Measurements from ENCODE around the gene PAN2.
"Not testable (repeated sequence)": the region's sequence is repeated elsewhere in the genome, so short reads cannot be mapped to it uniquely, and the experiment has no call there.

PAN2 gene
- 22.9 to 98.8 reads per million in 2 experiments for total RNA-seq

DNA sequence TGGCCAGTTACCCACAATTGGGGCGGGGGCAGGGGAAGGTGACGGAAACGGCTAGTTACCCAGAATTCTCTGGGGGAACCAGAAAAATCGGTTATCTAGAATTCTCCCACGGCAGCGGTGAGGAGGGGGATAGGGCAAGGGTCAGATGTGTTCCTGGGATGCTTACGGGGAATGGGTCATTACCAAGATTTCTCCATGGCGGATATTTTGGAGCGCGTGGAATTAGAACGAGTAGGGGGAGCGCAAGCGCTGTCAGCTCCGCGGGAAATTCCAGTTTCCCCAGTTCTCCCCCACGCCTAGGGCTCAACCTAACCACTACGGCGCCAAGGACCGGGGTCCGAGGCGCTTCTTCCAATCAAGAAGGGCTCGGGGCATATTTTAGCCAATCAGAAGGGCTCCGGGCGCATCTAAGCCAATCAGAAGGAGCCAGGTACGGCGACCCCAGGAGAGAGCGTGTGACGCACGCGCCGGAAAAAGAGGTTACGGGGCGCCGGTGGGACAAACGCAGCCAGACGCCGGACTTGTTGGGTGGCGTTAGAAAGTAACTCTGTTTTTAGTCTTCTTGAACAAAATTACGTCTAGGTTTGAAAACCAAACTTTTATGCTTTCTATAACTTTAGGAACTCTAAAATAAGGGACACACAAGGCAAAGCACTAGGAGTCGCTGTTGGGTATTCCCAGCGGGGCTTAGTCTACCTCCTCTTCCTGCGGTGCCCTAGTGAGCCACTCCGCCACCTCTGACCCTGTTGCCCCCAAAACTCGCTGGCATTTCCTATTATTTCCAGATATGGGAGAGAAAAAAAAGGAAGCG lies at the start of gene PAN2:
TSS of gene PAN2 (minus strand) at position 322 of the 811 bp plus-strand sequence. CDS start 906 bp downstream, outside the sequence.
- peak; percentile 87 for DNase-seq (ENCODE audit: low read depth)

DNA sequence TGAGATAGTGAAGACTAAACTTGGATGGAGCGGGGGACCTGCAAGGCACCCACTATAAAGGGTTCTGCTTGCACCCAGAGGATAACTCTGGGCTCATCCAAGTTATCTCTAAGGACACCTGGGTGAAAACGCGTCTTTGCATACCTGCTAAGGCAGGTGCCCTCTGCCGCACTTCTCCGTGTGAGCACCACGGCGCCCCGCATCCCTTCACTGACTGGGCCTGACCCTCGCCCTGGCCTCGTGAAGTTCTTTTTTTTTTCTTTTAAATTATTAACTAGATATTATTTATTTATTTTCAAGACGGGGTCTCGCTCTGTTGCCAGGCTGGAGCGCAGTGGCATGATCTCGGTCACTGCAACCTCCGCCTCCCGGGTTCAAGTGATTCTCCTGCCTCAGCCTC lies 48.8 kb upstream of the PAN2 start:
- DNase-seq (ENCODE audit: low read depth) = no peak

DNA sequence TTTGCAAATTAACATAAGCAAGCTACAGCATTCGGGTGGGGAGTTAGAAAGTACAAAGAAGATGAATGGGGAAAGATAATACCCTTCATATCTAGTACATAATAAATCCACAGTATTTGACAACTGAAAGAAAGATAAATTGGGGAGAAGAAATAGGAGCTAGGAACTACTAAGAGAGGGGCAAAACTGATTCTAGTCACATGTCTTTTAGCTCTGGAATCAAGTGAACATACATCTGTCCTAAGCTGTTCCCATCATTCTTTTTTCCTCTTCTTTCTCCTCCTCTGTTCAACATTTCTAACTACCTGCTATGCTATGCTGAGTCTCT lies 44.2 kb upstream of the PAN2 start:
- DNase-seq (ENCODE audit: low read depth) = no peak

GRCh38 chr12:56377310-56377988 lies 43.6 kb upstream of the PAN2 start:
- no peak for DNase-seq (ENCODE audit: low read depth)

DNA sequence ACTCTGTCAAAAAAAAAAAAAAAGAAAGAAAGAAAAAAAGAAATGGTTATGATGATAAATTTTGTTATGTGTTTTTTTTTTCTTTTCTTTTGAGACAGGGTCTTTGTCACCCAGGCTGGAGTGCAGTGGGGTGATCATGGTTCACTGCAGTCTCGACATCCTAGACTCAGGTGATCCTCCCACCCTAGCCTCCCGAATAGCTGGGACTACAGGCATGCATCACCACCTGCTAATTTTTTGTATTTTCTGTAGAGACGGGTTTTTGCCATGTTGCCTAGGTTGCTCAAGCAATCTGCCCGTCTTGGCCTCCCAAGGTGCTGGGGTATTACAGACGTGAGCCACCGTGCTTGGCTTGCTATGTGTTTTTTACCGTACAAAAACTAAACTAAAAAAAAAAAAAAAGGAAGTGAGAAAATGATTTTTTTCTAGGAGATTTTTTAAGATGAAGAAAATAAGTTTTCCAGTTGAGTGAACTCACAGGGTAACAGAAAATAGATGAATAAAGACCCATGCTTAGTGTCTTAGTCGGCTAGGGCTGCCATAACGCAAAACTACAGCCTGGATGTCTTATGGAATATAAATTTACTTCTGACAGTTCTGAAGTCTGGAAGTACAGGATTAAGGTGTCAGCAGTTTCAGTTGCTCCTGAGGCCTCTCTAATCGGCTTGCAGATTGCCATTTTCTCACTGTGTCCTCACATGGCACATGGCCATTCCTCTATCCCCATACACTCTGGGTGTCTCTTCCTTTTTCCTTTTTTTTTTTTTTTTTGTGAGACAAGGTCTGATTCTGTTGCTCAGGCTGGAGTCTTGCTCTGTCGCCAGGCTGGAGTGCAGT lies 42.0 kb upstream of the PAN2 start:
- no peak for DNase-seq (ENCODE audit: low read depth)

DNA sequence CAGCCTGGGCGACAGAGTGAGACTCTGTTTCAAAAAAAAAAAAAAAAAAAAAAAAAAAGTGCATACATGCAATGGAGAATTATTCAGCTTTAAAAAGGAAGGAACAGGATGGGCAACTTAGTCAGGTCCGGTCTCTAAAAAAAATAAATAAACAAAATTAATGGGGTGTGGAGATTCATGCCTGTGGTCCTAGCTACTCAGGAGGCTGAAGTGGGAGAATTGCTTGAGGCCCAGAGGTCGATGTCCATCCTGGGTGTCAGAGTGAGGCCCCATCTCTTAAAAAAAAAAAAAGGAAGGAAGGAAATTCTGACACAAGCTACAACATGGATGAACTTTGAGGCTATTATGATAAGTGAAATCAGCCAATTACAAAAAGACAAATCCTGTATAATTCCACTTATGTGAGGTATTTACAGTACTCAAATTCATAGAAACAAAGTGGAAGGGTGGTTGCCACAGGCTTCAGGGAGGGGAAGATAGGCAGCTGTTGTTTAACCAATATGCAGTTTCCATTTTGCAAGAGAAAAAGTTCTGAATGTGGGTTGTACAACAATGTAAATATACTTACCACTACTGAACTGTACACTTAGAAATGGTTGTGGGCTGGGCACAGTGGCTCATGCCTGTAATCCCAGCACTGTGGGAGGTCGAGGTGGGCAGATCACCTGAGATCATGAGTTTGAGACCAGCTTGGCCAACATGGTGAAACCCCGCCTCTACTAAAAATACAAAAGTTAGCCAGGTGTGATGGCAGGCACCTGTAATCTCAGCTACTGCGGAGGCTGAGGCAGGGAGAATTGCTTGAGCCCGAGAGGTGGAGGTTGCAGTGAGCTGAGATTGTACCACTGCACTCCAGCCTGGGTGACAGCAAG lies 41.2 kb upstream of the PAN2 start:
- no peak for DNase-seq (ENCODE audit: low read depth)

DNA sequence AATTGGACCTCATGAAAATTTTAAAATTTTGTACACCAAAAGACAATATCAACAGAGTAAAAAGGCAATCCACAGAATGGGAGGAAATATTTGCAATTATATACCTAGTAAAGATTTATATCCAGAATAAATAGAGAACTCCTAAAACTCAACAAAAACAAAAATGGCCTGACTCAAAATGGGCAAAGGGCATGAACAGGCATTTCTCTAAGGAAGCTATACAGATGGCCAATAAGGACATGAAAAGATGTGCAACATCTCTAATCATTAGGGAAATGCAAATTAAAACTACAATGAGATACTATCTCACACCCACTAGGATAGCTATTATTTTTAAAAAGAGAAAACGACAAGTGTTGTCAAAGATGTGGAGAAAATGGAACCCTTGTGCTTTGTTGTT lies 39.7 kb upstream of the PAN2 start:
- no peak for DNase-seq (ENCODE audit: low read depth)

DNA sequence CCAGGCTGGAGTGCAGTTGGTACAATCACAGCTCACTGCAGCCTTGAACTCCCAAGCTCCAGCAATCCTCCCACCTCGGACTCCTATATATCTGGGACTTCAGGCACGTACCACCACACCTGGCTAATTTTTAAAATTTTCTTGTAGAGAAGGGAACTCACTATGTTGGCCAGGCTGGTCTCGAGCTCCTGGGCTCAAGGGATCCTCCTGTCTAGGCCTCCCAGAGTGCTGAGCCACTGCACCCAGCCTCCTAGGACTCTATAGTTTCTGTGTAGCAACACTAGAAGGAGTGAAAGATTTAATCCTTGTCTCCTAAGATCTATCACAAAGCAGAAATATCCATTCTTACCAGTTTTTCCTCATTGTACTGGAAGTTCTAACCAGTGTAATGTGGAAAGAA lies 33.1 kb upstream of the PAN2 start:
- DNase-seq (ENCODE audit: low read depth) = no peak

- DNase-seq (ENCODE audit: low read depth) = no peak
These were observed 28.6 kb upstream of the PAN2 start, which contains the start of gene APOF for GRCh38 chr12:56362130-56363059. Gene APOF, minus strand, starts transcription at chr12:56362857. Its CDS starts 112 bp downstream, at chr12:56362745.

DNA sequence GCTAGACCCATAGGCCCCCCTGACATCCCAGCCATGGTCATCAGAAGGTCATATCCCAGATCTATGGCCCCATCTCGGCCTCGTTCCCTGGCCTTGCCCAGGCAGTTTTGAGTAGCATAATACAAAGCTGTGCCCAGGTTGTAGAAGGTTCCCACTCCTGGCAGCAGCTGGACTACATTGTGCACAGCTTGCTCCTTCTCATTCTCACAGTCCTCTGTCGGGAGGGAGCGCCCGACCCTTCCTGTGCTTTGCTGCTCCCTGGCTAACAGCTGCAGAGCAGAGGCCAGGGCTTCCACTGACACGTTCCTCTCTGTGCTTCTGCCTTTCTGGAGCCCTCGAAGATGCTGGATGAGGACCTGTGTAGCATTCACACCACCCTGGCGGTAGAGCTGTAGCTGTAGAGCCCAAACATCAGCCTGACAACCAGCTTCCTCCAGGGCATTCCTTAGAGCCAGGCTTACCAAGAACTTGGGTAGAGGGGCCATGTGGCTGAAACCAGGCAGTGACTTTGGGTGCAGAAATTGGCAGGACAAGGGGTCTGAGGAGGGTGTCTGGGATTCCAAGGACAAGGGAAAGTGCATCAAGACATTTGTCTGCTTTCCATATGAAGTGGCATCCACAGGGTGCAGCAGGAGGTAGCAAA lies 27.8 kb upstream of the PAN2 start:
- no peak for DNase-seq (ENCODE audit: low read depth)

DNA sequence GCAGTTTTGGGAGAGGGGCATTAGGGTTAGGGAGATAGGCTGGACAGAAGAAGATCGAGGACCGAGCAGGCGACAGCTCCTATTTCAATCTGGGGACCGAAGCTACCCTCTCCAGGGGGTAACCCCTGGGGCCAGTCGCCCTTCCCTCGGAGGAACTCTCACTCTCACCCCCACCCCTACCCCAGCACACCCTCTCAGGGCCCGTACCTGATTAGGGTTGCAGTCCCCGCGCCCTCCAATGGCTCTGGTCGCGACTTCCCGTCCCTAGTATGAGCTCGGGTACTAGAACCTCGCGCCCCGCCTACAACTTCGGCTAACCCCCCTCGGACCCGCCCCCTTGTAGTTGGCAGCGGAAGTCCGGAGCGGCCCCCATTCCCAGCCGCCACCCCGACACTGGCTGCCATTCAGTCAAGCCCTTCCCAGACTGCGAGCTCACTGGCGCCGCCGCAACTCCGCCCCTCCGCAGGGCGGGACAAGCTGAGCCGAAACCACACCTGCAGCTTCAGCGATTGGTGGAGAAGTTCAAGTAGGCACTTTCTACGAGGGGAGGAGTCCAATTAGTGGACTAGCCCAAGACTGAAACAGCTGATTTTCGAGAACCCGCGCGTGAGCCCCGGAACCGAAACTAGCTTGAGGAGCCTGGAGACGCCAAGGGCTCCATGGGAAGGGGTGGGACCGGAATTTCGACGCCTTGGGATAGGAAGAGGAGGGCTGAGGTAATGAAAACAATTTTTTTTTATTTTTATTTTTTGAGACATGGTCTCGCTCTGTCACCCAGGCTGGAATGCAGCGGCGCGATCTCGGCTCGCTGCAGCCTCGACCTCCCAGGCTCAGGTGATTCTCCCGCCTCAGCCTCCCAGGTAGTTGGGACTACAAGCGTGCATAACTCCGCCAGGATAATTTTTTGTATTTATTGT lies 26.3 kb upstream of the PAN2 start, which contains the start of gene STAT2:
TSS of gene STAT2 (minus strand) at position 257 of the 917 bp plus-strand sequence. CDS start 3,536 bp downstream, outside the sequence.
- peak; percentile 98 for DNase-seq (ENCODE audit: low read depth)

DNA sequence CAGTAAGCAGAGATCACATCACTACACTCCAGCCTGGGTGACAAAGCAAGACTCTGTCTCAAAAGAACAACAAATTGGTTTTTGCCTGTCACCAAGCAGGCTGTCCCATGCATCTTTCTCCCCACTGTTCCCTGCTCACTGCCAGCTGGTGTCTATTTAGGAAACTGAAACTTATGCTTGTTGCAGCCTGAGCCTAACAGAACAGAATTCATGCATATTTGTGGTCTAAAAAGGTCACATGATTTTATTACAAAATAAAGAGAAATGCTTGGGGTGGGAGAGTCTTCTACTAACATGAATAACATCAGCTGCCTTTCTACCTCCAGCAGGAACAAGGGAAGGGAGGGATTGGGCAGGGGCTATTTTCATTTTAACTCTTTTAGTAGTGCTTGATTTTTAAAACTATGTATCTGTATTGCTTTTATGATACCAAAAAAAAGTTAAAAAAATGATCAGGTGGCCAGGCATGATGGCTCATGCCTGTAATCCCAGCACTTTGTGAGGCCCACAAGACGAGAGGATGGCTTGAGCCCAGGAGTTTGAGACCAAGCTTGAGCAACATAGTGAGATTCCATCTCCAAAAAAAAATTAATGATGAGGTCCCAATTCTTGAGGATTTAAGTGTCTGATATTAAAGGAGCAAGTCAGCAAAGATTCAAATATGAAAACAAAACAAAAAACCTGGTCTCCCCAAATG lies 25.2 kb upstream of the PAN2 start:
- DNase-seq (ENCODE audit: low read depth) = no peak

DNA sequence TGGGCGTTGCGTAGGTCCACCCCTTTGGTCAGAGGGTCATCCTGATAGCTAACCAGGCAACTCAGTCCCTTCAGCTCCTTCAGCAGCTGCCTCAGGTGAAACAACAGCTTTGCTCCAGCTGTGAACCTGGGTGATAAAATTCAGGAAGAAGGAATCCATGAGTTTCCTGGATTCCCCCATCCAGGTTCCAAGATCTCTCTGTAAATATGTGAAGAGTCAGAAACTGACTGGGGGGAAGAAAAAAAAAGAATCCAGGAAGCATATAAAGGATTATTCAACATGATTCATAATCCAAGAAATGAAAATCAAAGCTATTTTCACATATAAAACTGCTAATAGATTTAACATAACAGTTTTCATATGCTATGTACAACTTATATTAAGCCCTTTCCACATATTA lies 17.5 kb upstream of the PAN2 start:
- DNase-seq (ENCODE audit: low read depth) = no peak

GRCh38 chr12:56350662-56351061 lies 16.9 kb upstream of the PAN2 start:
- DNase-seq (ENCODE audit: low read depth) = no peak

GRCh38 chr12:56348776-56349175 lies 15.0 kb upstream of the PAN2 start:
- DNase-seq (ENCODE audit: low read depth) = no peak

- DNase-seq (ENCODE audit: low read depth) = not testable (repeated sequence)
These were observed 13.5 kb upstream of the PAN2 start for GRCh38 chr12:56347255-56347654.

- no peak for DNase-seq (ENCODE audit: low read depth)
These were observed 12.9 kb upstream of the PAN2 start for GRCh38 chr12:56346675-56347074.

DNA sequence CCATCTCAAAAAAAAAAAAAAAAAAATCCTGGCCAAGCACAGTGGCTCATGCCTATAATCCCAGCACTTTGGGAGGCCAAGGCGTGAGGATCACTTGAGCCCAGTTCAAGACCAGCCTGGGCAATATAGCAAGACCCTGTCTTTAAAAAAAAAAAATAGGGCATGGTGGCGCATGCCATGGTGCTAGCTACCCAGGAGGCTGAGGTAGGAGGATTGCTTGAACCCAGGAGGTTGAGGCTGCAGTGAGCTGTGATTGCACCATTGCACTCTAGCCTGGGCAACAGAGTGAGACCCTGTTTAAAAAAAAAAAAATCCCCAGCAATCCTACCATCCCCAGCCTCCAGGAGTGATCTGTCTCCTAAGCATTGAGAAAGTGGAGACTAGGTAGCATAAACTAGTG lies 8.5 kb upstream of the PAN2 start:
- DNase-seq (ENCODE audit: low read depth) = not testable (repeated sequence)
